H1 (cell line): ENCODE measurements around the gene CCDC9B. TPM values are rescaled to one million over a fixed set of nuclear protein-coding genes. Genes with fewer than 3 reads are reported as not detected.

Experiments
- CBX5 ChIP-seq: fragments of 300-800, 300-1000 bp; sonication (generic); IDR thresholded peaks from 2 replicates; pipeline ENCODE4 v1.7.1; 2016; ENCODE audit warnings: antibody characterized with exemption, low read length, low read depth
- NANOG ChIP-seq: IDR thresholded peaks from 2 replicates; pipeline ENCODE4 v1.6.1; 2011; ENCODE audit warnings: low read length, low read depth, mild to moderate bottlenecking, inconsistent platforms; ENCODE audit not compliant: insufficient read depth, poor library complexity, severe bottlenecking
- SAP30 ChIP-seq: fragments of 300-600 bp; sonication (generic); IDR thresholded peaks from 2 replicates; pipeline ENCODE4 v1.7.1; 2012; ENCODE audit warnings: low read length, moderate library complexity, mild to moderate bottlenecking, inconsistent platforms; ENCODE audit not compliant: insufficient read depth, insufficient replicate concordance
- SIRT6 ChIP-seq: IDR thresholded peaks from one replicate; pipeline ENCODE4 v1.7.1; 2012; ENCODE audit warnings: low read length, inconsistent platforms
- YY1 ChIP-seq: IDR thresholded peaks from 2 replicates; pipeline ENCODE4 v1.6.1; 2011; ENCODE audit warnings: low read depth, mild to moderate bottlenecking, low read length
- polyA plus RNA-seq, 7 experiments: library from polyadenylated mRNA; depleted of rRNA in 3 of 7; stranded (reverse) in 5 of 7; unstranded in 2 of 7; fragments of >200 nt in 5 of 7; fragments of 200-250 nt in 2 of 7; gene quantifications; 1 replicate in 5 of 7; 2 replicates in 1 of 7; 4 replicates in 1 of 7; pipeline versions ENCODE4 v1.2.1 to v1.2.3, GENCODE V29; 2011 to 2013; ENCODE audit warnings: missing spikeins in 2 of 7, mixed read lengths in 2 of 7
- total RNA-seq: library from RNA; stranded (reverse); fragmentation: NEBNext Ultra II Directional; extraction: Animal tissue kit (Norgen Biotek cat#: 25700); gene quantifications from 2 replicates; pipeline ENCODE4 v1.2.1, GENCODE V29; 2021

The CCDC9B gene
- total and polyA plus RNA-seq, 2 of the 8 experiments (the other 6 are each of a cell fraction or from before 2014, with no cell fraction given): 0.45 to 0.78 TPM

DNA sequence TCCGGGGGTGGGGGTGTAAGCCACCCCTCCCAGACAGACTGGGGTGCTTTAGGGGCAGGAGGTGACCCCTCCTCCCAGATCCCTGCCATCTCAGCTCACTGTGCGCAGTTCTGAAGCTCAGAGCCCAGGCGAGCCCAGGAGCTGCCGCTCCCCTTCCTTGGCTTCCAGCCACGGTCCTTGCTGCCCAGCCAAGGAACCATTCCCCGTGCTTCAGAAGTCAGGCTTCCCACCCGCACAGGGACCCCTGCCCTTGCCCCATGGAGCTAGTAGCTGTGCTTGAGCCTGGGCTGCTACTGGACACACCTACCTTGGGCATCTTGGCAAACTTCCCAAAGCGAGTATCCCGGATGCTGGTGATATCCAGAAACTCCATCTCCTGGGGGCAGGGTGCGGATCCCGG is 37.8 kb downstream of the CCDC9B start (continued):
- TF ChIP-seq NANOG (no peak), SIRT6 (no peak), YY1 (no peak), CBX5 (no peak), SAP30 (no peak)
